ENCODE results near the gene SLC11A2. TPM values are rescaled to one million over a fixed set of nuclear protein-coding genes. Genes with fewer than 3 reads are reported as not detected.

SLC11A2 gene
- total RNA-seq, 1 experiment from 2014 or later, result 38.7 TPM

DNA sequence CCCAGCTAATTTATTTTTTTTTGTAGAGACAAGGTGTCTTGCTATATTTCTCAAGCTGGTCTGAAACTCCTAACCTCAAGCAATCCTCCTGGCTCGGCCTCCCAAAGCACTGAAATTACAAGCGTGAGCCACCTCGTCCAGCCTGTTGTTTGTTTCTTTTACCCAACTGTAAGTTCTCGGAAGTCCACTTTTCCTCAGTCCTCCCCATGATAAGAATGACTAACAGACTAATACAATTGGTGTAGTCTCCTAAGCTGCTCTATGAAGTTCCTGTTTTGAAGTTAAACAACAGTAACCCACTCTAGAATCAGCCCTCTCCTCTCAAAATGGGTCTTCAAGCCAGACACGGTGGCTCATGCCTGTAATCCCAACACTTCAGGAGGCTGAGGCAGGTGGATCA, 37.3 kb downstream of the SLC11A2 start:
- ATAC-seq, result no peak
- Histone ChIP-seq H3K9me3 (ENCODE audit: control insufficient read depth in 1 of 2, insufficient read depth in 1 of 2, low read depth in 1 of 2, low read length in 2 of 2) (no peaks in the 10 kb centered on the region), H3K4me1 (ENCODE audit: control insufficient read depth in 1 of 2, insufficient read depth in 2 of 2, low read length in 2 of 2) (peaks cover 0 to 6% of the 10 kb centered on the region in 2 experiments; a peak in 1 of 4 replicates), H3K9me2 (ENCODE audit: insufficient read depth) (no peaks in the 10 kb centered on the region), H3K79me2 (ENCODE audit: insufficient read depth, low read length) (no peaks in the 10 kb centered on the region), H3K9ac (ENCODE audit: low read length) (no peak overlapping the region), H3K4me2 (ENCODE audit: low read length) (no peak overlapping the region), H3K27ac (ENCODE audit: low read depth, low read length) (no peak overlapping the region), H3K4me3 (replicated peaks in 1 of 2; ENCODE audit: low read depth in 1 of 2, low read length in 2 of 2) (no peak overlapping the region), H3K27me3 (ENCODE audit: insufficient read depth, low read length) (no peaks in the 10 kb centered on the region), H2AFZ (ENCODE audit: low read depth, low read length, poor library complexity, severe bottlenecking) (no peak overlapping the region), H4K20me1 (ENCODE audit: insufficient read depth) (no peaks in the 10 kb centered on the region), H3K36me3 (ENCODE audit: control insufficient read depth in 1 of 2, insufficient read depth in 2 of 2, low read length in 2 of 2) (peaks cover 15 to 17% of the 10 kb centered on the region in 2 experiments)
- TF ChIP-seq ELF1 (IDR thresholded peaks at IDR 0.05; ENCODE audit: borderline replicate concordance, low read depth) (no peak), SRF (IDR thresholded peaks at IDR 0.05; ENCODE audit: low read depth) (no peak), ZNF274 (IDR thresholded peaks at IDR 0.05; ENCODE audit: low read depth, low read length) (no peak), SIN3A (IDR thresholded peaks at IDR 0.05; ENCODE audit: low read depth) (no peak), POLR2A (IDR thresholded peaks at IDR 0.05; ENCODE audit: borderline replicate concordance, extremely low read depth, insufficient read depth, insufficient read length) (no peak), YY1 (IDR thresholded peaks at IDR 0.05; ENCODE audit: extremely low read depth, insufficient replicate concordance, low read depth, low read length) (no peak), CEBPB (IDR thresholded peaks at IDR 0.05; ENCODE audit: low read depth) (no peak), TCF7L2 (IDR thresholded peaks at IDR 0.05; ENCODE audit: borderline replicate concordance, extremely low read depth, insufficient read depth, insufficient read length) (no peak), SP1 (IDR thresholded peaks at IDR 0.05; ENCODE audit: low read depth) (no peak), EZH2phosphoT487 (IDR thresholded peaks at IDR 0.05; ENCODE audit: borderline replicate concordance) (no peak), FOSL1 (IDR thresholded peaks at IDR 0.05; ENCODE audit: low read depth) (no peak), JUND (IDR thresholded peaks at IDR 0.05) (no peak)
- TF ChIP-seq, protein P1, sequence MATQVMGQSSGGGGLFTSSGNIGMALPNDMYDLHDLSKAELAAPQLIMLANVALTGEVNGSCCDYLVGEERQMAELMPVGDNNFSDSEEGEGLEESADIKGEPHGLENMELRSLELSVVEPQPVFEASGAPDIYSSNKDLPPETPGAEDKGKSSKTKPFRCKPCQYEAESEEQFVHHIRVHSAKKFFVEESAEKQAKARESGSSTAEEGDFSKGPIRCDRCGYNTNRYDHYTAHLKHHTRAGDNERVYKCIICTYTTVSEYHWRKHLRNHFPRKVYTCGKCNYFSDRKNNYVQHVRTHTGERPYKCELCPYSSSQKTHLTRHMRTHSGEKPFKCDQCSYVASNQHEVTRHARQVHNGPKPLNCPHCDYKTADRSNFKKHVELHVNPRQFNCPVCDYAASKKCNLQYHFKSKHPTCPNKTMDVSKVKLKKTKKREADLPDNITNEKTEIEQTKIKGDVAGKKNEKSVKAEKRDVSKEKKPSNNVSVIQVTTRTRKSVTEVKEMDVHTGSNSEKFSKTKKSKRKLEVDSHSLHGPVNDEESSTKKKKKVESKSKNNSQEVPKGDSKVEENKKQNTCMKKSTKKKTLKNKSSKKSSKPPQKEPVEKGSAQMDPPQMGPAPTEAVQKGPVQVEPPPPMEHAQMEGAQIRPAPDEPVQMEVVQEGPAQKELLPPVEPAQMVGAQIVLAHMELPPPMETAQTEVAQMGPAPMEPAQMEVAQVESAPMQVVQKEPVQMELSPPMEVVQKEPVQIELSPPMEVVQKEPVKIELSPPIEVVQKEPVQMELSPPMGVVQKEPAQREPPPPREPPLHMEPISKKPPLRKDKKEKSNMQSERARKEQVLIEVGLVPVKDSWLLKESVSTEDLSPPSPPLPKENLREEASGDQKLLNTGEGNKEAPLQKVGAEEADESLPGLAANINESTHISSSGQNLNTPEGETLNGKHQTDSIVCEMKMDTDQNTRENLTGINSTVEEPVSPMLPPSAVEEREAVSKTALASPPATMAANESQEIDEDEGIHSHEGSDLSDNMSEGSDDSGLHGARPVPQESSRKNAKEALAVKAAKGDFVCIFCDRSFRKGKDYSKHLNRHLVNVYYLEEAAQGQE (IDR thresholded peaks at IDR 0.05; ENCODE audit: low read depth), result no peak
- TF ChIP-seq, protein P2, sequence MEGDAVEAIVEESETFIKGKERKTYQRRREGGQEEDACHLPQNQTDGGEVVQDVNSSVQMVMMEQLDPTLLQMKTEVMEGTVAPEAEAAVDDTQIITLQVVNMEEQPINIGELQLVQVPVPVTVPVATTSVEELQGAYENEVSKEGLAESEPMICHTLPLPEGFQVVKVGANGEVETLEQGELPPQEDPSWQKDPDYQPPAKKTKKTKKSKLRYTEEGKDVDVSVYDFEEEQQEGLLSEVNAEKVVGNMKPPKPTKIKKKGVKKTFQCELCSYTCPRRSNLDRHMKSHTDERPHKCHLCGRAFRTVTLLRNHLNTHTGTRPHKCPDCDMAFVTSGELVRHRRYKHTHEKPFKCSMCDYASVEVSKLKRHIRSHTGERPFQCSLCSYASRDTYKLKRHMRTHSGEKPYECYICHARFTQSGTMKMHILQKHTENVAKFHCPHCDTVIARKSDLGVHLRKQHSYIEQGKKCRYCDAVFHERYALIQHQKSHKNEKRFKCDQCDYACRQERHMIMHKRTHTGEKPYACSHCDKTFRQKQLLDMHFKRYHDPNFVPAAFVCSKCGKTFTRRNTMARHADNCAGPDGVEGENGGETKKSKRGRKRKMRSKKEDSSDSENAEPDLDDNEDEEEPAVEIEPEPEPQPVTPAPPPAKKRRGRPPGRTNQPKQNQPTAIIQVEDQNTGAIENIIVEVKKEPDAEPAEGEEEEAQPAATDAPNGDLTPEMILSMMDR (IDR thresholded peaks at IDR 0.05 in 2 of 3, conservative IDR thresholded peaks at IDR 0.05 in 1 of 3; ENCODE audit: borderline replicate concordance in 1 of 3, insufficient read depth in 1 of 3, low read depth in 2 of 3, low read length in 2 of 3), result no peak
- no TSS peak for BruUV-seq (replicated peaks)
- intact Hi-C loops (cut with micrococcal nuclease), result no loop called here
- DNase-seq (ENCODE audit: low read depth, low spot score), result no peak
- ChIA-PET POLR2A (no interaction called here), RAD21 (ENCODE audit: low non-redundant PET in 1 of 2, low total read pairs in 2 of 2, uncharacterized antibody in 2 of 2, unreplicated experiment in 2 of 2) (no interaction called here), CTCF (no interaction called here)
